ENCODE results near the gene RNF10.
"Not testable (repeated sequence)": the region's sequence is repeated elsewhere in the genome, so short reads cannot be mapped to it uniquely, and the experiment has no call there.

RNF10 gene

DNA sequence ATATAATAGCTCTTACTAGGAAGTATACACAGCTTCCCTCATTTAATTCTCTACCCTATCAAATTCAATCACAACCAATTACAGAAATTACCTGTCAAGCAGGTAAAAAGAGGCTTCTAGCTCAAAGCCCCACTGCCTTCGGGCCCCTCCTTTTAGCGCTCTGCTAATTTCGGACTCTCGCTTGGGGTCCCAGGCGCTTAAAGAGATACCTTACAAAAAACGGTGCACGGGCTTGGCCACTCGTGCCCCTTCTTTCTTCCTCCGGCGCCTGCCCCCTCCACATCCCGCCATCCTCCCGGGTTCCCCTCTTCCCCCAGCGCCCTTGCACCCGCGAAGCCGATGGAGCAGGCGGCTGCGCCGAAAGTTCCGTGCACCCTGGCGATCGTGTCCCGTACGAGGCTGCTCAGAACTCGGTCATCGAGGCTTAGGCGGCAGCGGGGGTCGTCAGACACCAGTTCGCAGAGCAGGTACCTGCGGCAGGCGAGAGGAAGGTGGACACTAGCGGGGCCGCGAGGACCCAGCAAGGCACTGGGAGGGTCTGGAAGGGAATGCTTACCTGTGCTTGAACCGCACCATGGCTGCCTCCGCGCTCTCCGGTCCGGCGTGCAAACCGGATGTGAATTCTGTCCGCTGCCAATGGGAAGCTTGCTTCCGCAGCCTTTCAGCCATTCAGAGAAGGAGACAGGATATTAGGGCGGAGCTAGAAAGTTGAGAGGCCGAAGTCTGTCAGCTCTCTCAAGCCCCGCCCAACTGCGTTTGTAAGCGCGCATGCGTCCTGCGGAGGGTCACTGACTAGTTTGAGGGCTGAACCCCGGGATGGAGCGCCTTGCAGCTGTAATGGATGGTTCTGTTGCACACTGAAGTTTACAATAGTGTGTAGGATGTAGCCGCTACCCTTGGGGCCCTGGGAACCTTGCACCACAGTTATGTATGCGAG is 46.9 kb downstream of the RNF10 start, which contains the start of gene POP5:
Gene POP5, minus strand, starts transcription at position 616 of the 937 bp plus-strand sequence. Its CDS starts 40 bp downstream, at position 576.
- DNase-seq (ENCODE audit: low read depth) = peak; percentile 87

DNA sequence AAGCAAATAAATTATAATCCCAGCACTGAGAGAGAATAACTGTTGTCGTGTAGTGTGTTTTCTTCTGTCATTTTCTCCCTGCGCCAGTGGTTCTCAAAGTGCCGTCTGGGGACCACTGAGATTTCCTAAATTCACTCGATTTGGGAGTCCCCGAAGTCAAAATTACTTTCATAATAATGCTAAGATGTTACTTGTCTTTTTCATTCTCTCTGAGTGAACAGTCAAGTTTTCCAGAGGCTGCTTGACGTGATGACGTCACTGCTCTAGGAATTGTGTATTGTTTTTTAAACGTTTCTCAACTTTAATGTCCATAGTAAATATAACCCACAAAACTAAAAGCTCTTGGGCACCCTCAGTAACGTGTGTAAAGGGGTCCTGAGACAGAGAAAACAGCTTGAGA is 47.8 kb downstream of the RNF10 start:
- DNase-seq (ENCODE audit: low read depth) = no peak

DNA sequence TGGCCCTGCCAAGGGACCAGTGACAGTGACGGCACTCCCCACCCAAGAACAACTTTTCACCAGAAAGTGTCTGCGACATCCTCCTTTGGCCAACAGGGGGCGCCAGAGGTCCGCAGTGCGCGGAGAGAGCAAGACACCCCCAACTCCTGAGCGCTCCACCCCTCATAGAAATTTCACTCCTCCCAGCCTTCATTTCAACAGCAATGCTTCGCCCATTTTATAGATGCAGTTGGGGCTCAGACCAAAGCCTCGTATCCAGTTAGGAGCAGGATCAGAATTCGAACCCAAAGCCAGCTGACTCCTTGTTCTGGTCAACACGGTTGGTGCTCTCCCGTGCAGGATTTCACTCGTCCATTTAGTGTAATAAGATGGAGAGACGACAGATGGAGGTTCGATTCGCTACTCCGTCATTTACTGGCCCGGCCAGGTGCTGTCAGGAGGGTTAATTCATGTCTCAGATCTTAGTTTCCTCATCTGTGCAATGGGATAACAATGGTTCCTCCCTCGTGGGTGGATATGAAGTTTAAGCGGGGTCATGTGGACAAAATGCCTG is 49.4 kb downstream of the RNF10 start:
- peak; percentile 78 for DNase-seq (ENCODE audit: low read depth)

- DNase-seq (ENCODE audit: low read depth) = peak; percentile 7
These were observed 50.4 kb downstream of the RNF10 start for GRCh38 chr12:120584343-120585149.

GRCh38 chr12:120586206-120586605 is 52.0 kb downstream of the RNF10 start:
- no peak for DNase-seq (ENCODE audit: low read depth)

DNA sequence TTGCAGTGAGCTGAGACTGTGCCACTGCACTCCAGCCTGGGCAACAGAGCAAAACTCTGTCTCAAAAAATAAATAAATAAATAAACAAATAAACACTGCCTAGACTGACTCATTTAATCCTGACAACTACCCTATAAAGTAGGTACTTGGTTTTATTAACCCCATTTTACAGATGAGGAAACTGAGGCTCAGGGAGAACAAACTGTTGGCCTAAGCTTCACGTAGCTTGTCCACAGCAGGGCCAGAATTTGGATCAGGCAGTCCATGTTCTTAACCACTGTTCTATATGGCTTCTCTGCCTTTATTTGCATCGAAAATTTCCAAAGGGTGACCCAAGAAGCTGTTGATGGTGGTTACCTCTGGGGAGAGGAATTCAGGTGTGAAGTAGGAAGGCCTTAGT is 52.7 kb downstream of the RNF10 start:
- DNase-seq (ENCODE audit: low read depth) = no peak

DNA sequence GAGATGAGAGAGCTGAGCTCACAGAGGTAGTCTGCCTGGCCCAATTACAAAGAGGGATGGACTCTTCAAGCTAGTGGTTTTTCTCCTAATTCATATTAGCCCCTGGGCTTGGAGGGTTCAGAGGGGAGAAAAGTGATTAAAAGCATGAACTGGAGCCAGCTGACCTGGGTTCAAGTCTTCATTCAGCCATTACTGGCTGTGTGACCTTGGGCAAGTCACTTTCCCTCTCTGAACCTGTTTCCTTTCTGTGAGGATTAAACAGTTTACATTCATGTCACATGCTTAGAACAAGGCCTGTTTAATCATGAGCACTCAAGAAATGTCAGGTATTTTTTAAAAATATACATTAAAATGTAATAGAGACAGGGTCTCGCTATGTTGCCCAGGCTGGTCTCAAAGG is 54.2 kb downstream of the RNF10 start:
- DNase-seq (ENCODE audit: low read depth) = no peak

DNA sequence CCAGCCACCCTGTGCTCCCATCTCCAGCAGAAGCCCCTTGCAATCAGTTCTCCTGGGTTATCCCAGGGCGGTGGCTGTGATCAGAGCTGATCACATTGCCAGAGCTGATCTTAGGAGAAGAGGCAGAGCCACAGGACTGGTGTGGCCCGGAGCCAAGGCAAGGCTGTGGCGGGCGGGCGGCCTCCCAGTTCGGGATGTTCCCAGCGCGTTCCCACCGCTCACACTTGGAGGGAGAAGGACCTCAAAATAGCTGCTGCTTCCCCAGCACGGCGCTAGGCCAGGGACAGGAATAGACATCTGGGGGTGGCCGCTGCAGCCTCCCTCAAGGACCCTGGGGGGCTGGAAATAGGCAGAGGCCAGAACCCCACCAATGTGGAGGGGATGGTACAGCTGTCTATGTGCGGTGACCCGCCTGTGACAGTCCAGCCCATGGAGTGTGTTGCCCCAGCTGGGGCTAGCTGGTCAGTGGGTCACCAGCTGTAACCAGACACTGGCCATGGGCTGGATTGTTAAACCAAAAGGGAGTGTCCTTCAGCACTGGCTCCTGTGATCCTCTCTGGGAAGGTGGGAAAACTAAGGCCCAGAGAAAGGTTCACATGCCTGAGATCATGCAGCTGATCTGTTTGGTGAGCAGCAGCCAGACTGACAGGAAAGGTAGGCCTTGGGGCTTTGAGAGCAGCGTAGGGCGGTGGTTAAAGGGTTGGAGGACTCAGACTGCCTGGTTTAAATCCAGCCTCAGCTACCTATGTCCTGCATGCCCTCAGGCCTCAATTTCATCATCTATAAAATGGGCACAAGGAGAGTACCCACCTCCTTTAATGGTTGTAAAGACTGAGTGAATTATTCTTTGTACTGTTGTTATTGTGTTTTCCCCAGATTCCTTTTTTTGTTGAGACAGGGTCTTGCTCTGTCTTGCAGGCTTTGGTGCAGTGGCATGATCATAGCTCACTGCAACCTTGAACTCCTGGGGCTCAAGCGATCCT is 55.1 kb downstream of the RNF10 start:
- no peak for DNase-seq (ENCODE audit: low read depth)

- no peak for DNase-seq (ENCODE audit: low read depth)
These were observed 56.7 kb downstream of the RNF10 start for GRCh38 chr12:120590741-120591407.

GRCh38 chr12:120592121-120593049 is 58.2 kb downstream of the RNF10 start:
- no peak for DNase-seq (ENCODE audit: low read depth)

- DNase-seq (ENCODE audit: low read depth) = no peak
These were observed 62.7 kb downstream of the RNF10 start for GRCh38 chr12:120596901-120597300.

DNA sequence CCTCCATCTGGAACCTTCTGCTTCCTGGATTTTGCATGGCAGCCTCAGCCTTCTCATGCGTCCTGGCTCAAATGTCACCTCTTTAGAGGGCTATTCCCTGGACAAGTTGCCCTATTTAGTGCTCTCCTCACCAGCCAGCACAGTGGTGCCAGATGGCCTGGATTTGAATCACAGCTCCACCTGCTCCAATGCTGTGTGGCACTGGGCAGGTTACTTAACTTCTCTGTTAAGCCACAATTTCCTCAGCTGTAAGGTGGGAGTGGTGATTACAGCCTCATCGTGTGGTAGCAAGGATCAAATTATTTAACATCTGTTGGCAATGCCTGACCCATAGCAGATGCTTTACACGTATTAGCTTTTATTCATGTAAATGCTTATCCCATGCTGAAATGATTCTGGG is 63.7 kb downstream of the RNF10 start:
- no peak for DNase-seq (ENCODE audit: low read depth)

- no peak for DNase-seq (ENCODE audit: low read depth)
These were observed 64.7 kb downstream of the RNF10 start for GRCh38 chr12:120598674-120599463.

- DNase-seq (ENCODE audit: low read depth) = no peak
These were observed 65.8 kb downstream of the RNF10 start for GRCh38 chr12:120599672-120600552.

DNA sequence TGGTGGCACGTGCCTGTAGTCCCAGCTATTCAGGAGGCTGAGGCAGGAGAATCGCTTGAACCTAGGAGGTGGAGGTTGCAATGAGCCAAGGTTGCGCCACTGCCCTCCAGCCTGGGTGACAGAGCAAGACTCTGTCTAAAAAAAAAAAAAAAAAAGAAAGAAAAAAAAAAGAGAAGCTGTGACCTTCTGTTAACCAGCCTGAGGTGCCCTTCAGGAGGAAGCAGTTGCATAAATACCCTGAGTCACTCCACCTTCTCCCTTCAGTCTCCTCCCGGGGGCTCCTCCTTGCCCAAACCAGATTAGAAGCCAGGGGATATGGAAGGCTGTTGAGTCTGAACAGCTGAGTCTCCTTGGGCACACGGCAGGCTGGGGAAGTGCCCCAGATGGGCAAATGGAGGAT is 68.3 kb downstream of the RNF10 start:
- DNase-seq (ENCODE audit: low read depth) = not testable (repeated sequence)

- DNase-seq (ENCODE audit: low read depth) = no peak
These were observed 76.4 kb downstream of the RNF10 start for GRCh38 chr12:120610560-120610959.

- DNase-seq (ENCODE audit: low read depth) = not testable (repeated sequence)
These were observed 77.4 kb downstream of the RNF10 start for GRCh38 chr12:120611534-120611933.

DNA sequence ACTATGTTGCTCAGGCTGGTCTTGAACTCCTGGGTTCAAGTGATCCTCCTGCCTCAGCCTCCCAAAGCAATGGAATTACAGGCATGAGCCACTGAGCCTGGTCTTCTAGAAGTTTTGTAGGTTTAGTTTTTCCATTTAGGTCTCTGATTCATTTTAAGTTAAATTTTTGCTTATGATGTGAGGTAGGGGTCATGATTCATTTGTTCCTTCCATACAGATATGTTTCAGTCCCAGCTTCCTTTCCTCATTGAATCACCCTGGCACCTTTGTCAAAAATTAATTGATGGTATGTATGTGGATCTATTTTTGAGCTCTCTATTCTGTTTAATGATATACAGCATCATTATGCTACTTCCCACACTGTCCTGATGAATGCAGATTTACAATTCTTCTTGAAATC is 80.7 kb downstream of the RNF10 start:
- DNase-seq (ENCODE audit: low read depth) = no peak

Data from stimulated activated CD8-positive, alpha-beta memory T cell treated with anti-CD3 and anti-CD28 coated beads, Interleukin-15, amount 100 ng/mL, for 1 hour (primary cell).